HG02588 (cell line): ENCODE results near the gene SAFB.

ENCODE experiments used
- ATAC-seq: cut with Tn5 transposase; IDR thresholded peaks from one replicate; pipeline ENCODE4 v1.9.1; 2021; ENCODE audit warnings: mild to moderate bottlenecking, moderate library complexity; ENCODE audit not compliant: unreplicated experiment

Gene SAFB

DNA sequence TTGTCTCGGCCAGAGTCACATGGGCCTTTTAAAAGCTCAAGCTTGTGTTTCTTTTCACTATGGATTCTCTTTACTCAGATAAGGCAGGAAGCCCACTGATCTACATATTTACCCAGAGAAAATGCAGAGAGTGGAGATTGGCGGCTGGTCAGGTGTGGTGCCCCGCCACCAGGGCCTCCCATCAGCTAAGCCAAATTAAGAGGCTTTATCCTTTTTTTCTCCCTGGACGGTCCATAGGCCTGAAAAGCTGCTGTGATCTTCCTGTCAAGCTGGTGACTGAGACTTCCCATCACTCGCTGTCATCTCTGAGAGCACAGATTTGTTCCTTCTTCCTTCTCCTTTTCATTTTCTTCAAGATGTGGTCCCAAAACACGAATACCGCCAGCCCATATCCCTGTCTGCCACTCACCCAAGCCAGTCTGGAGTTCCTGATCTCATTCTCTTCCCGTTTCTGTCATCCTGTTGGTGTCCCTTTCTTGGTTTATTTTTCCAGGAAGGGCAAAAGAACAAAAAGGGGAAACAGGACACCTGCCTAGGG lies 1.9 kb downstream of the SAFB start:
- ATAC-seq = no peak

DNA sequence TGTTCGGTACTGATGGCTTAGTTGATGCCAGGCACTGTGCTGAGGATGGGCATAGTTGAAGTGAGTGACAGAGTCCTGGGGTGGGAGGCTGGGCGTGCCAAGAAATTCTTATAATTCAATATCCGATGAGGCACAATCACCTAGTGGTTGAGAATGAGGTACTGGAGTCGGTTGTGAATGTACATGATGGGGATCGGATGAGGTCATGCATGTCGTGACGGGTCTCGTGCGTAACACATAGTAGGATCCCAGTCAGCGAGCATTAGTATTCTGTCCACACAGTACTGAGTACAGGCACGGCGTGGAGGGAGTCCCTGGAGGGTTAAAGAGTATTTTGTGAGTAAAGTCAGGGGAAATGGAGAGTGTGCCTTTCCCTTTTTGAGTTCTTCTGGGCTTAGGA lies 2.8 kb downstream of the SAFB start:
- no peak for ATAC-seq

DNA sequence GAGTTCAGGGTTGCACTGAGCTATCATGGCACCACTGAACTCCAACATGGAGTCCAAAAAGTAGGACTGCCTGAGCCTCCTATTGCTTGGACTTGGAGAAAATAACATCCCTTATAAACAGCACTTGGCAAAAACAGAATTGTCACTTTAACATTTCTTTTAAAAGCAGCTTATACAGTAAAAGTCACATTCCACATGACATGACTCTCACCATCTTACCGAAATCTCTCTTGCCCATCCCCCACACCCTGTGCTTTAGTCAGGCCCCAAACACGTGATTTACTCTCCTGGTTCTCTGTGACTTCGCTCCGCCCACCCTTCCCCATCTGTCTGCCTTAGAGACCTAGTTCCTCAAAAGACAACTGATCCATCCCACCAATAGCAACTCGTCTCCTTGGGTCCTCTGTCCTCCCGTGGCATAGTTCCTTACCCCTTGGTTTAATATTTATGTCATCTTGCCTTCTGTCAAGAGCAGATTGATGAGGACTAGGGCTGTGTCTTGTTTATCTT lies 4.6 kb downstream of the SAFB start:
- ATAC-seq = no peak

DNA sequence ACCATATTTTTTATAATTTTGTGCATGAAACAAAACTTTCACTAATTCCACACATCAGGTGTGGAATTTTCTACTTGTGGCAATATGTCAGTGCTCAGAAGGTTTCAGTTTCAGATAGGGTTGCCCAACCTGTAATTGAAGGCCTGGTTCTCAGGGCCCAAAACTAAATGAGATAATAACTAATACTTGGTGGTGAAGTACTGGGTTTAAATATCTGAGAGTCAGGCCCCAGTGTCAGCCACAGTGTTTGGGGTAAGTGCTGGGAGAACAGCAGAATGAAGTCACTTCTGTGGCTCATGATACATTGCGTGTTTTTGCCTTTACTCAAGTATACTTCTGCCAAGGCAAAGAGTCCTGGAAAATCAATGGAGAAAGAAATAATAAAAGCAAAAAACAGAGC lies 5.6 kb downstream of the SAFB start:
- ATAC-seq = no peak

- no peak for ATAC-seq
These were observed 6.1 kb downstream of the SAFB start for GRCh38 chr19:5628919-5629481.

DNA sequence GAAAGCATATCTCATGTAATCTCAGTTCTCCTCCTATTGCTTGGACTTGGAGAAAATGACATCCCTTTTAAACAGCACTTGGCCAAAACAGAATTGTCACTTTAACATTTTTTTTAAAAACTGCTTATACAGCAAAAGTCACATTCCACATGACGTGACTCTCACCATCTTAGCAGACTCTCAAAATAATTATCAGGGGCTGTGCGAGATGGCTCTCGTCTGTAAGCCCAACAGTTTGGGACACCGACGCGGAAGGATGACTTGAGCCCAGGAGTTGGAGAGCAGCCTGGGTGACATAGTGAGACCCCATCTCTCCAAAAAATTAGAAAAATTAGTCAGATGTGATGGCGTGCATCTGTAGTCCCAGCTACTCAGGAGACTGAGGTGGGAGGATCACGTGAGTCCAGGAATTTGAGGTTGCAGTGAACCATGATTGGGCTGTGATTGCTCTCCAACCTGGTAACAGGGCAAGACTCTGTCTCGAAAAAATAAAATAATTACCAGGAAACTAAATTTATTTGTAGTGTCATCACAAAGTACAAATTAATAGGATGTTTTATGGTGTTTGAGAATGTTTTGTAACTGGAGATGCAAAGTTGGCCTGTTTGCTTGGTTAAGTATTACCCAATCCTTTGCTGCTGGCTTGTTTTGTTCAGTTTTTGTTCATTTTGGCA lies 8.8 kb downstream of the SAFB start:
- no peak for ATAC-seq

DNA sequence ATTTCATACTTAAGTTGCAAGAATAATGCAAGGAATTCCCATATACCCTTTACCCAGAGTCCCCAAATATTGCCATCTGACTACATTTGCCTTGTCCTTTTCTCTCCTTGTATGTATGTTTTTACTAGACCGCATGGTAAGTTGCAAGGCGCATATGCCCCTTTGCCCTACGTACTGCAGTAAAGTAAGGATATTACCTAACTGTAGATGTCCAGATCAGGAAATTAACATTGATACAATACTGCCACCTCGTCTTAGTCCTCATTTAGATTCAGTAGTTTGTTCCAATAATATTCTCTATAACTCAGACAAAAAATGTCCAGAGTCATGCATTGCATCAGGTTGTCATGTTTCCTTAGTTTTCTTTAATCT lies 9.3 kb downstream of the SAFB start:
- ATAC-seq = no peak

DNA sequence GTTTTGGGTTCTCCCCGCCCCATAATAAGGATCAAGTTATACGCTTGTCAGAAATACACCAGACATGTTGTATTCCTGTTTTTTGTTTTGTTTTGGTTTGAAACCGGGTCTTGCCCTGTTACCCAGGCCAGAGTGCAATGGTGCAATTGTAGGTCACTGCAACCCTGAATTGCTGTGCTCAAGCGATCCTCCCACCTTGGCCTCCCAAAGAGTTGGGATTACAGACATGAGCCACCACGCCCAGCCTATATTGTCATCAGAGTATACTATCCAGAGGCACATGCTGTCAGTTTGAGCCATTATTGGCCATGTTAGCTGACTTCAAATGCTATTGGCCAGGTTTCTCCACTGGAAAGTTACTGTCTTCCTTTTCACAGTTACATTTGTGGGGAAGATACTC lies 9.8 kb downstream of the SAFB start:
- no peak for ATAC-seq

DNA sequence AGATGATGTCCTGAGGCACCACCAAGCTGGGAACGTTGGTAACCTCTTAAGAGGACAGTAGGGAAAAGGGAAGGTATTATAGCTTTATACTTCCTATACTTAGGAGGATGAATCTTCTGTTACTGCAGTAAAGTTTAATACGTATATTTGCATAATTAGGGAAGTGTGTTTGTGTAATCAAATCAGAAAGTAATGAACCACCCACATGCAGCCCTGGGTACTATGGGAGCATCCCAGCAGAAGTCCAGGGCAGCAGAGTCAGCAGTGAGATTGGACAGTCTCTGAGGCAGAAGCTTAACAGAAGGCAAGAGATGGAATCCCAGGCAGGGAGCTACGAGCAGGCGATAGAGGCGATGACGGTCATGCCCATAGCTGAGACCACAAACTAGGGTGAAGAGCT lies 12.5 kb downstream of the SAFB start:
- ATAC-seq = no peak

DNA sequence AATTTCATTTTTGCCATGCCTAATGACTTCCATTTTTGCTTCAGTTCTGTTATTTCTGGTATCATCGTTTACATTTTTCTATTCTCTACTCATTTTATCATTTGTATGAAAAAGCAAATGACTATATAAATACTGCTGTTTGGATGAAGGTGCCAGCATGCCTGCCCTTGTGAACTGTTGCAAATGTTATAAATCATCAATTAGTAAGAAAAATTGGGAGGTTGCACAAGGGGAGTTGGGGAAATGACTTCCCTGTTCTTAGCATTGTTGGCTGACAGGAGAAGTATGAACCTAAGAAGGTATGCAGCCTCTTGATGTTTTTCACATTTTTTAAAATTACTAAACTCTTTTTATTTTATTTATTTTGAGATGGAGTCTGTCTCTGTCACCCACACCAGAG lies 15.1 kb downstream of the SAFB start:
- no peak for ATAC-seq

- ATAC-seq = no peak
These were observed 18.3 kb downstream of the SAFB start for GRCh38 chr19:5641171-5641570.

DNA sequence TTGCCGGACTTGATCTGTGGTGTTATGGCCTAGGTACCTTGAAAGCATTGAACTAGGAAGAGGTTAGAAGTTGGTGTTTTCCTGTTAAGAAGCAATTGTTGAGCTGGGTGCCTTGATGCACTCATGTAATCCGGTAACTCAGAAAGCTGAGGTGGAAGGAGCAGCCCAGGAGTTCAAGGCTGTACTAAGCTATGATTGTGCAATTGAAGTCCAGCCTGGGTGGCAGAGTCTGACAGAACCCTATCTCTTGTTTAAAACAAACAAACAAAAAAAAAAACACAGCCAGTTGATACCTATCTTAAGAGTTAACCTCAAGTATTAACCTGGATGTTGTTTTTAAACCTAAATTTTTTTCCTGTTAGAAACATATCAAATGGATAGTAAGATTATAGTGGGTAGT lies 19.3 kb downstream of the SAFB start:
- no peak for ATAC-seq

DNA sequence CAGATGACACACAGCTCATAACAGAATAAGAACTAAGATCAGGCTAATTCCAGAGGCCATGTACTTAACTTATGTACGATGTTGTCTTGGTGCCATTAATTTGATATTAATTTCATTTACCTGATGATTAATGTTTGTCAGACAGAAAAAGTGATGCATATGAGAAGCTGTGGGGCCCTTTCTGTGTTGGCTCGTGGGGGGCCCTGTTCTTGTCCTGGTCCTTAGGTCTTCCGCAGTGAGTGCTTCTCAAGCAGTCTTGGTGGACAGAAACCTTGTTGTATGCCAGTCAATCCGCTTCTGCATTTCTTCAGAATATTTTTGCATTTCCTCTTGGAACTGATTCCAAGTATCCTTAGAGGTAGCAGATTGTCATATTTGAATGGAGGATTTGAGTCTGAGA lies 20.2 kb downstream of the SAFB start:
- ATAC-seq = no peak

DNA sequence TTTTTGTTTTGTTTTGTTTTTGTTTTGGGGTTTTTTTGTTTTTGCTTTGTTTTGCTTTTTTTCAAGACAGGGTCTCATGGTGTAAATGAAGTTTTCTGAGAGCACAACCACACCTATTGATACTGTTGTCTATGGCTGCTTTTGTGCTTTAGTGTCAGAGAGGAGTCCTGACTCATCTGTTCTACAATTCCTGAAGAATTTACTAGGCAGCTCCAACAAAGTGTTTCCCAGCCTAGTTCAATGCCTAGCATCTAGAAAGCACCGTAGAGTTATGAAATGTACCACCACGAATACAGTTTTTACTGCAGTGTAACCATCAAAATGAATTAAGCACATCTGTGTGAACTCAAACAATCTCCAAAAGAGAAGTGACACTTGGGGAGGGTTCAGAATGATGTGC lies 21.2 kb downstream of the SAFB start:
- no peak for ATAC-seq

DNA sequence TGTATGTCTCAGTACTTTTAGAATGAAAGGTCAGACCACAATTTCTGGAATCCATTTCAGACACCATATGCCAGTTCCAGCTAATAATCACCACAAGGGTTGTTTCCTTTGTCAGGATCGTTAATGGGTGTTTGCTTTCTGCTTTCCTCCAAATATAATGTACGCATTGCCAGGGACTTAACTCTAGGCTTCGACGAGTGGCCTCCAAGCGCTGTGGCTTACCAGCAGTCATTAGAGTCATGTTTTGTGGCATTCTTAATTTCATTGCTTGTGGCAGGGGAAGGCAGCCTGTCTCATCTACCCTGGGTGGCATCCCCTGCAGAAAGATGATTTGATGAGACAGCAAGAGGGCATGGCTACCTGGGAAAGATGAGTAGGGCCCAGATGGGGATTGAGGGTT lies 22.5 kb downstream of the SAFB start:
- ATAC-seq = no peak

DNA sequence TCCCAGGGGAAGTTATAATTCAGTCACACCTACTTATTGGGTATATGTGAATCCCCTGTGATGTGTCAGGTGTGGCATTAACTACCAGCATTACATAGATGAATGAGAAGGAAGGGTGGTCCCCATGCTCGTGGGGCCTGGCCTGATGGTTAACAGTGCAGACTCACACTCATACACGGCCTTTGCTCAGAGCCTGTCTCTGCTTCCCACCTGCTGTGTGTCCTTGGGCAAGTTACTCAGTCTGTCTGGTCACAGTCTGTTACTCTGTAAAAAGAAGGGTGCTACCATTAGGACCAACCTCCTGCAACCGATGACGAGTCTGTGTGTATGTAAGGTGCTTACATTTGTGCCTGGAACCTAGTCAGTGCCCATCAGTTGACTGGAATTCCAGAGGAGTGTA lies 23.8 kb downstream of the SAFB start:
- no peak for ATAC-seq

GRCh38 chr19:5648464-5648863 lies 25.6 kb downstream of the SAFB start:
- no peak for ATAC-seq

GRCh38 chr19:5651361-5651760 lies 28.5 kb downstream of the SAFB start:
- no peak for ATAC-seq

DNA sequence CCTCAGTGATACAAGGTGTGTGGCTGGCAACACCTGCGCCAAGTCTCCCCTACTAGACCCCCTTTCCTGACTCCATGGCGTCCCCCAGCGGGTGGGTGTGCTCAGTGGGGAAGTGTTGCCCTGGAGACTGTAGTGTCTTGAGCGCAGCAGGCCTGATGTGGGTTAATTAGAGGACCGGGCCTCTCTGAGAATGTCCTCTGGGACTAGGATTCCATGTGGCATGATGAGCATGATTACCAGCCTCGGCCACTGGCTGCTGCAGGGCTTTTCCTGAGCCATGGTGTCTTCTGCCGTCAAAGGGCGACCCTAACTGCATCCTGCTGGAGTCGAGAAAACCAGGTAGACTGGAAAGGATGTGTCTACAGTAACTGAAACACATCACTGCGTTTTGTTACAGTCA lies 29.4 kb downstream of the SAFB start:
- ATAC-seq = no peak

DNA sequence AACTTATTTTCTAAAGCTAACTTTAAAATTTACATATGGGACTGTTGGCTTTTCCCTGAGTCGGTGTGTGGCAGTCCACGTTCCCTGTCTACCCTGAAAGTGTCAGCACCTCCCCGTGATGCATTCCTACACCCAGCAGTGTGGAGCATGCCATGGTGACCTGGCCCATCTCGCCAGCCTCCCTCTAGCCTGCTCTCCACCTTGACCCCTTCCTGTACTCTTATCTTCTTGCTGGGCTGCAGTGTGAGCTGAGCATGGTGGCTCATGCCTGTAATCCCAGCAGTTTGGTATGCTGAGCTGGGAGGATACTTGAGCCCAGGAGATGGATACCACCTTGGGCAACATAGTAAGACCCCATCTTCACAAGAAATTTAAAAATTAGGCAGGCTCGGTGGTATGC lies 32.0 kb downstream of the SAFB start:
- ATAC-seq = no peak

DNA sequence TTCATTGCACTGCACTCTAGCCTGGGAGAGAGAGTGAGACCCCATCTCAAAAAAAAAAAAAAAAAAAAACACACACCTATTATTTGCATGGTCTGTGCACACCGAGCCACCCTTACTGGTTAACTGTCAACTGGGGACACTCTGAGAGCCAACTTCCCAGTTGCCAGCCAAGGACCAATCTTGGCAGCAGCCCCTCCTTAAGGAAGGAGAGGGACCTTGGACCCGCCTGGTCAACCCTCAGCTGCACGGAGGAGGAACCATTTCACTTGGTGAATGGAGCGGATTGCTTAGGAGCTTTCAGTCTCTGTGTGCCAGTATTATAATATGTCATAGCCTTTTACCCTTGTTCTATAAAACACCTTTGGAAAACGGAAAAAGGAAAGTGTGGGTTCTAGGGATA lies 32.5 kb downstream of the SAFB start:
- no peak for ATAC-seq

GRCh38 chr19:5661483-5661882 lies 38.6 kb downstream of the SAFB start:
- no peak for ATAC-seq

GRCh38 chr19:5663904-5664303 lies 41.0 kb downstream of the SAFB start:
- no peak for ATAC-seq
